ENCODE data around the gene SUGT1. TPM values are rescaled to one million over a fixed set of nuclear protein-coding genes. Genes with fewer than 3 reads are reported as not detected.

SUGT1 gene
- total and polyA plus RNA-seq, 10 of the 15 experiments (the other 5 are each of a cell fraction or from before 2014, with no cell fraction given) = 46.7 to 122 (median 77.3) TPM

DNA sequence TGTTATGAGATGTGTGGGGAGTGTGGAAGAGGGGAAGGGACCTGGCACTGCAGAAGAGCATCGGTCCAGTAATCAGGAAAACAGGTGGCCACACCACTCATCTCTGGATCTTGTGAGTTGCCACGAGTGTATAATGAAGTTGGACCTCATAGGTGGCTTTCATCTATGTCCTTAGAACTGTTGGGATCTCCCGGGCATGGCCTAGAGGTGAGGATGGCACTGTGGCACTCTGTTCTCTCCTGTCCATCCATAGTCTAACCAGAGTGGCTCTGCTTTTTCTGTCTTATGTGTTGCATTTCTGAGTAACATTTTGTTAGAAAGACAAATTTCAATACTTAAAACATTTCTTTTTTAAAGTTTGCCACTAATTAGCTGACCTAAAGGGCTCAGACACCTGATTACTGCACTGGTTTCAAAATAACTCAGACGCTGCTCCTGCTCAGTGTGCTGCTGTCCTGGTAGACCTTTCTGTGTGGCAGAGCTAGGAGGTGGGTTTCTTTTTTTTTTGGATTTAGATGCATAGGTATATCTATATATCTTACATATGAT is 81.5 kb downstream of the SUGT1 start:
- Histone ChIP-seq H4K20me1 (ENCODE audit: control insufficient read depth, insufficient read depth) (no peaks in the 10 kb centered on the region), H3K4me3 (no peak overlapping the region), H2AFZ (ENCODE audit: control insufficient read depth, low read depth, low read length) (no peak overlapping the region), H3K36me3 (ENCODE audit: control insufficient read depth in 2 of 2, insufficient read depth in 2 of 2, low read length in 1 of 2) (no peaks in the 10 kb centered on the region), H3K27ac (ENCODE audit: control insufficient read depth, insufficient read depth) (no peak overlapping the region), H3K4me1 (ENCODE audit: control insufficient read depth, insufficient read depth, low read length) (no peaks in the 10 kb centered on the region; the same call in 1 of the 2 replicates), H3K79me2 (ENCODE audit: control insufficient read depth, insufficient read depth, low read length) (no peaks in the 10 kb centered on the region), H3K9me3 (replicated peaks; ENCODE audit: control insufficient read depth, insufficient read depth, low read length) (no peaks in the 10 kb centered on the region), H3K9ac (ENCODE audit: control insufficient read depth, insufficient read depth, low read length) (no peak overlapping the region), H3K4me2 (ENCODE audit: control insufficient read depth, insufficient read depth) (no peak overlapping the region), H3K27me3 (replicated peaks in 1 of 2; ENCODE audit: control insufficient read depth in 2 of 2, insufficient read depth in 2 of 2, low read length in 1 of 2) (peaks cover 0 to 6% of the 10 kb centered on the region in 2 experiments; a peak in 2 of 4 replicates)
- WGBS (ENCODE audit: insufficient coverage, insufficient replicate concordance, low lambda C conversion rate, missing lambda C conversion rate) = 13% methylated on average over 4 of the region's 4 CpGs
- intact Hi-C loops (cut with micrococcal nuclease; ENCODE audit: unreplicated experiment) (no loop called here), in situ Hi-C loops (cut with MboI) (no loop called here)
- FAIRE-seq = no peak
- no peak for DNase-seq (ENCODE audit: low read depth, low spot score)
- POLR2A ChIA-PET = interaction anchor here (1.0 to 3.5 kb wide), 5 partner anchors 9 to 81 kb away, joined by 4 to 31 read pairs (median 6); partner anchors contain the start of gene SUGT1
- peak; percentile 43; the same call in 1 of the 2 replicates for TF ChIP-seq GATAD2B (conservative IDR thresholded peaks at IDR 0.05; ENCODE audit: low read depth)
- TF ChIP-seq DPF2 (IDR thresholded peaks at IDR 0.05) = peak; percentile 67
- no peak for TF ChIP-seq MYB (IDR thresholded peaks at IDR 0.05; ENCODE audit: borderline replicate concordance, low read depth, low read length)
- TF ChIP-seq NR2F1 (conservative IDR thresholded peaks at IDR 0.05) = peak; percentile 74; the same call in 1 of the 2 replicates
- TF ChIP-seq IKZF1 (conservative IDR thresholded peaks at IDR 0.05) = 0 out of 2 replicates have a peak, but pooled peaks have one; percentile 50
- no peak for TF ChIP-seq CREM (IDR thresholded peaks at IDR 0.05; ENCODE audit: low read depth)
- TF ChIP-seq MTA2 (IDR thresholded peaks at IDR 0.05; ENCODE audit: low read depth) = peak; percentile 87
- TF ChIP-seq JUNB (IDR thresholded peaks at IDR 0.05) = peak; percentile 34; the same call in 1 of the 2 replicates
- no TSS peak for BruUV-seq (replicated peaks)
- SMC1A ChIA-PET (ENCODE audit: uncharacterized antibody, unreplicated experiment) = interaction anchor here (0.6 to 9.0 kb wide), 25 partner anchors 7 to 117 kb away, joined by 3 to 134 read pairs (median 6); no protein-coding TSS in a partner anchor
- CTCF ChIA-PET = interaction anchor here (0.7 to 10.0 kb wide), 14 partner anchors 8 to 82 kb away, joined by 3 to 78 read pairs (median 4); partner anchors contain the start of gene SUGT1
- ATAC-seq = peak; percentile 75
- RAD21 ChIA-PET (ENCODE audit: unreplicated experiment) = interaction anchor here (0.7 to 5.9 kb wide), 20 partner anchors 8 to 234 kb away, joined by 3 to 49 read pairs (median 5); no protein-coding TSS in a partner anchor

Measured in GM12878 (cell line).